ENCODE results near the gene H6PD.

Gene H6PD

GRCh38 chr1:9306006-9306405 lies 71.4 kb downstream of the H6PD start:
- H3K4me1 ChIP-seq (ENCODE audit: insufficient read depth, low read length), result no peaks in the 10 kb centered on the region
- no peak overlapping the region for H3K9ac ChIP-seq (ENCODE audit: low read depth, low read length)
- no peak overlapping the region for H3K4me3 ChIP-seq (ENCODE audit: low read length)
- H3K27ac ChIP-seq (ENCODE audit: low read depth, low read length), result no peak overlapping the region
- 93% methylated on average over 14 of the region's 14 CpGs for WGBS
- no peaks in the 10 kb centered on the region for H3K27me3 ChIP-seq (ENCODE audit: insufficient read depth, low read length)
- H3K36me3 ChIP-seq (ENCODE audit: insufficient read depth, low read length), result no peaks in the 10 kb centered on the region
- no peaks in the 10 kb centered on the region for H3K9me3 ChIP-seq (ENCODE audit: insufficient read depth, low read depth, low read length)

GRCh38 chr1:9307303-9307702 lies 72.7 kb downstream of the H6PD start:
- Histone ChIP-seq H3K9me3 (ENCODE audit: insufficient read depth, low read depth, low read length) (no peaks in the 10 kb centered on the region), H3K27ac (ENCODE audit: low read depth, low read length) (no peak overlapping the region), H3K4me3 (ENCODE audit: low read length) (no peak overlapping the region), H3K36me3 (ENCODE audit: insufficient read depth, low read length) (no peaks in the 10 kb centered on the region), H3K4me1 (ENCODE audit: insufficient read depth, low read length) (no peaks in the 10 kb centered on the region), H3K27me3 (ENCODE audit: insufficient read depth, low read length) (no peaks in the 10 kb centered on the region), H3K9ac (ENCODE audit: low read depth, low read length) (no peak overlapping the region)
- WGBS, result 93% methylated on average over 10 of the region's 10 CpGs

GRCh38 chr1:9308236-9308785 lies 73.7 kb downstream of the H6PD start:
- no peak overlapping the region for H3K4me3 ChIP-seq (ENCODE audit: low read length)
- H3K27me3 ChIP-seq (ENCODE audit: insufficient read depth, low read length), result no peaks in the 10 kb centered on the region
- no peak overlapping the region for H3K9ac ChIP-seq (ENCODE audit: low read depth, low read length)
- WGBS, result 89% methylated on average over 9 of the region's 9 CpGs
- H3K36me3 ChIP-seq (ENCODE audit: insufficient read depth, low read length), result no peaks in the 10 kb centered on the region
- H3K4me1 ChIP-seq (ENCODE audit: insufficient read depth, low read length), result no peaks in the 10 kb centered on the region
- no peak overlapping the region for H3K27ac ChIP-seq (ENCODE audit: low read depth, low read length)
- H3K9me3 ChIP-seq (ENCODE audit: insufficient read depth, low read depth, low read length), result no peaks in the 10 kb centered on the region

- WGBS, result 90% methylated on average over 8 of the region's 8 CpGs
- Histone ChIP-seq H3K4me1 (ENCODE audit: insufficient read depth, low read length) (no peaks in the 10 kb centered on the region), H3K4me3 (ENCODE audit: low read length) (no peak overlapping the region), H3K9ac (ENCODE audit: low read depth, low read length) (no peak overlapping the region), H3K9me3 (ENCODE audit: insufficient read depth, low read depth, low read length) (no peaks in the 10 kb centered on the region), H3K27me3 (ENCODE audit: insufficient read depth, low read length) (no peaks in the 10 kb centered on the region), H3K27ac (ENCODE audit: low read depth, low read length) (no peak overlapping the region), H3K36me3 (ENCODE audit: insufficient read depth, low read length) (no peaks in the 10 kb centered on the region)
These were observed 74.5 kb downstream of the H6PD start for GRCh38 chr1:9309080-9309479.

- Histone ChIP-seq H3K27me3 (ENCODE audit: insufficient read depth, low read length) (no peaks in the 10 kb centered on the region), H3K4me3 (ENCODE audit: low read length) (no peak overlapping the region), H3K9ac (ENCODE audit: low read depth, low read length) (no peak overlapping the region), H3K27ac (ENCODE audit: low read depth, low read length) (no peak overlapping the region), H3K36me3 (ENCODE audit: insufficient read depth, low read length) (no peaks in the 10 kb centered on the region), H3K4me1 (ENCODE audit: insufficient read depth, low read length) (no peaks in the 10 kb centered on the region), H3K9me3 (ENCODE audit: insufficient read depth, low read depth, low read length) (no peaks in the 10 kb centered on the region)
- WGBS, result 92% methylated on average over 7 of the region's 7 CpGs
These were observed 75.4 kb downstream of the H6PD start for GRCh38 chr1:9309991-9310390.

GRCh38 chr1:9311029-9311428 lies 76.5 kb downstream of the H6PD start:
- no peaks in the 10 kb centered on the region for H3K9me3 ChIP-seq (ENCODE audit: insufficient read depth, low read depth, low read length)
- H3K27ac ChIP-seq (ENCODE audit: low read depth, low read length), result no peak overlapping the region
- 94% methylated on average over 8 of the region's 10 CpGs for WGBS
- no peaks in the 10 kb centered on the region for H3K4me1 ChIP-seq (ENCODE audit: insufficient read depth, low read length)
- no peaks in the 10 kb centered on the region for H3K27me3 ChIP-seq (ENCODE audit: insufficient read depth, low read length)
- H3K36me3 ChIP-seq (ENCODE audit: insufficient read depth, low read length), result no peaks in the 10 kb centered on the region
- H3K4me3 ChIP-seq (ENCODE audit: low read length), result no peak overlapping the region
- no peak overlapping the region for H3K9ac ChIP-seq (ENCODE audit: low read depth, low read length)

- Histone ChIP-seq H3K27me3 (ENCODE audit: insufficient read depth, low read length) (no peaks in the 10 kb centered on the region), H3K4me1 (ENCODE audit: insufficient read depth, low read length) (no peaks in the 10 kb centered on the region), H3K9me3 (ENCODE audit: insufficient read depth, low read depth, low read length) (no peaks in the 10 kb centered on the region), H3K9ac (ENCODE audit: low read depth, low read length) (no peak overlapping the region), H3K36me3 (ENCODE audit: insufficient read depth, low read length) (no peaks in the 10 kb centered on the region), H3K4me3 (ENCODE audit: low read length) (no peak overlapping the region), H3K27ac (ENCODE audit: low read depth, low read length) (no peak overlapping the region)
- WGBS, result 86% methylated on average over 9 of the region's 9 CpGs
These were observed 76.9 kb downstream of the H6PD start for GRCh38 chr1:9311479-9311878.

GRCh38 chr1:9312168-9312720 lies 77.7 kb downstream of the H6PD start:
- Histone ChIP-seq H3K36me3 (ENCODE audit: insufficient read depth, low read length) (no peaks in the 10 kb centered on the region), H3K27me3 (ENCODE audit: insufficient read depth, low read length) (no peaks in the 10 kb centered on the region), H3K9ac (ENCODE audit: low read depth, low read length) (no peak overlapping the region), H3K4me3 (ENCODE audit: low read length) (no peak overlapping the region), H3K9me3 (ENCODE audit: insufficient read depth, low read depth, low read length) (no peaks in the 10 kb centered on the region), H3K4me1 (ENCODE audit: insufficient read depth, low read length) (no peaks in the 10 kb centered on the region), H3K27ac (ENCODE audit: low read depth, low read length) (no peak overlapping the region)
- WGBS, result 92% methylated on average over 18 of the region's 18 CpGs

GRCh38 chr1:9313576-9313975 lies 79.0 kb downstream of the H6PD start:
- Histone ChIP-seq H3K4me1 (ENCODE audit: insufficient read depth, low read length) (no peaks in the 10 kb centered on the region; the same call in 1 of the 2 replicates), H3K9ac (ENCODE audit: low read depth, low read length) (no peak overlapping the region), H3K36me3 (ENCODE audit: insufficient read depth, low read length) (no peaks in the 10 kb centered on the region), H3K9me3 (ENCODE audit: insufficient read depth, low read depth, low read length) (no peaks in the 10 kb centered on the region), H3K4me3 (ENCODE audit: low read length) (no peak overlapping the region), H3K27me3 (ENCODE audit: insufficient read depth, low read length) (no peaks in the 10 kb centered on the region), H3K27ac (ENCODE audit: low read depth, low read length) (no peak overlapping the region)
- 87% methylated on average over 11 of the region's 11 CpGs for WGBS

GRCh38 chr1:9314111-9314510 lies 79.5 kb downstream of the H6PD start:
- Histone ChIP-seq H3K4me3 (ENCODE audit: low read length) (no peak overlapping the region), H3K27me3 (ENCODE audit: insufficient read depth, low read length) (no peaks in the 10 kb centered on the region), H3K9ac (ENCODE audit: low read depth, low read length) (no peak overlapping the region), H3K36me3 (ENCODE audit: insufficient read depth, low read length) (no peaks in the 10 kb centered on the region), H3K4me1 (ENCODE audit: insufficient read depth, low read length) (peaks cover 1% of the 10 kb centered on the region), H3K27ac (ENCODE audit: low read depth, low read length) (no peak overlapping the region), H3K9me3 (ENCODE audit: insufficient read depth, low read depth, low read length) (no peaks in the 10 kb centered on the region)
- 87% methylated on average over 8 of the region's 8 CpGs for WGBS

GRCh38 chr1:9314711-9315379 lies 80.3 kb downstream of the H6PD start:
- Histone ChIP-seq H3K9ac (ENCODE audit: low read depth, low read length) (no peak overlapping the region), H3K36me3 (ENCODE audit: insufficient read depth, low read length) (no peaks in the 10 kb centered on the region), H3K4me3 (ENCODE audit: low read length) (no peak overlapping the region), H3K4me1 (ENCODE audit: insufficient read depth, low read length) (peaks cover 8% of the 10 kb centered on the region), H3K9me3 (ENCODE audit: insufficient read depth, low read depth, low read length) (no peaks in the 10 kb centered on the region), H3K27me3 (ENCODE audit: insufficient read depth, low read length) (no peaks in the 10 kb centered on the region), H3K27ac (ENCODE audit: low read depth, low read length) (no peak overlapping the region)
- WGBS, result 88% methylated on average over 11 of the region's 11 CpGs
